HEK293 (cell line): ENCODE results near the gene CNN2.

Experiments
- BCL11A ChIP-seq: fragments of 450-650 bp; formaldehyde crosslinking; IDR thresholded peaks from 2 replicates; pipeline ENCODE4 v1.5.1; 2016; ENCODE audit warnings: low read depth, missing biosample characterization, missing genetic modification characterization
- GLIS1 ChIP-seq: fragments of 450-650 bp; formaldehyde crosslinking; IDR thresholded peaks from 2 replicates; pipeline ENCODE4 v1.5.1; 2016; ENCODE audit warnings: missing biosample characterization, missing genetic modification characterization
- INSM2 ChIP-seq: fragments of 450-650 bp; formaldehyde crosslinking; IDR thresholded peaks from 2 replicates; pipeline ENCODE4 v1.5.1; 2016; ENCODE audit warnings: missing biosample characterization, missing genetic modification characterization
- KLF10 ChIP-seq: fragments of 450-650 bp; IDR thresholded peaks from 2 replicates; pipeline ENCODE4 v1.5.1; 2018; ENCODE audit warnings: missing biosample characterization, mild to moderate bottlenecking, missing genetic modification characterization
- KLF16 ChIP-seq: fragments of 450-650 bp; formaldehyde crosslinking; IDR thresholded peaks from 2 replicates; pipeline ENCODE4 v1.5.1; 2017; ENCODE audit warnings: missing biosample characterization, missing genetic modification characterization
- KLF7 ChIP-seq: fragments of 450-650 bp; formaldehyde crosslinking; IDR thresholded peaks from 2 replicates; pipeline ENCODE4 v1.5.1; 2016; ENCODE audit warnings: missing biosample characterization, missing genetic modification characterization, borderline replicate concordance
- WT1 ChIP-seq: fragments of 450-650 bp; formaldehyde crosslinking; IDR thresholded peaks from 2 replicates; pipeline ENCODE4 v1.5.1; 2016; ENCODE audit warnings: missing biosample characterization, missing genetic modification characterization
- ZBTB11 ChIP-seq: fragments of 450-650 bp; formaldehyde crosslinking; conservative IDR thresholded peaks from 2 replicates; pipeline ENCODE4 v1.5.1; 2016; ENCODE audit warnings: low read depth, missing biosample characterization, missing genetic modification characterization
- ZBTB20 ChIP-seq: fragments of 450-650 bp; formaldehyde crosslinking; IDR thresholded peaks from 2 replicates; pipeline ENCODE4 v1.5.1; 2016; ENCODE audit warnings: missing biosample characterization, missing genetic modification characterization
- ZBTB8A ChIP-seq: fragments of 450-650 bp; formaldehyde crosslinking; IDR thresholded peaks from 2 replicates; pipeline ENCODE4 v1.5.1; 2016; ENCODE audit warnings: missing biosample characterization, missing genetic modification characterization
- ZFP69B ChIP-seq: fragments of 450-650 bp; formaldehyde crosslinking; IDR thresholded peaks from 2 replicates; pipeline ENCODE4 v1.5.1; 2016; ENCODE audit warnings: missing biosample characterization, missing genetic modification characterization
- ZIC2 ChIP-seq: fragments of 450-650 bp; formaldehyde crosslinking; IDR thresholded peaks from 2 replicates; pipeline ENCODE4 v1.5.1; 2016; ENCODE audit warnings: missing biosample characterization, missing genetic modification characterization
- ZNF324 ChIP-seq: fragments of 450-650 bp; formaldehyde crosslinking; IDR thresholded peaks from 2 replicates; pipeline ENCODE4 v1.5.1; 2016; ENCODE audit warnings: missing biosample characterization, missing genetic modification characterization
- ZNF341 ChIP-seq: fragments of 450-650 bp; formaldehyde crosslinking; IDR thresholded peaks from 2 replicates; pipeline ENCODE4; 2016; ENCODE audit warnings: low read depth, missing biosample characterization, missing genetic modification characterization
- ZNF394 ChIP-seq: fragments of 450-650 bp; formaldehyde crosslinking; IDR thresholded peaks from 2 replicates; pipeline ENCODE4 v1.5.1; 2016; ENCODE audit warnings: missing biosample characterization, missing genetic modification characterization, mild to moderate bottlenecking, moderate library complexity, borderline replicate concordance
- ZNF473 ChIP-seq: fragments of 450-650 bp; formaldehyde crosslinking; IDR thresholded peaks from 2 replicates; pipeline ENCODE4 v1.5.1; 2017; ENCODE audit warnings: missing biosample characterization, missing genetic modification characterization
- ZNF555 ChIP-seq: fragments of 450-650 bp; formaldehyde crosslinking; conservative IDR thresholded peaks from 2 replicates; pipeline ENCODE4 v1.5.1; 2017; ENCODE audit warnings: missing biosample characterization, mild to moderate bottlenecking, missing genetic modification characterization, inconsistent platforms
- ZNF580 ChIP-seq: fragments of 450-650 bp; formaldehyde crosslinking; IDR thresholded peaks from 2 replicates; pipeline ENCODE4 v1.5.1; 2016; ENCODE audit warnings: missing biosample characterization, missing genetic modification characterization
- ZNF747 ChIP-seq: fragments of 450-650 bp; formaldehyde crosslinking; IDR thresholded peaks from 2 replicates; pipeline ENCODE4 v1.5.1; 2016; ENCODE audit warnings: missing biosample characterization, missing genetic modification characterization
- ZNF76 ChIP-seq: fragments of 450-650 bp; formaldehyde crosslinking; IDR thresholded peaks from 2 replicates; pipeline ENCODE4; 2016; ENCODE audit warnings: low read depth, missing biosample characterization, missing genetic modification characterization, borderline replicate concordance
- TF ChIP-seq, protein P1 (sequence below): fragments of 450-650 bp; formaldehyde crosslinking; IDR thresholded peaks from 2 replicates; pipeline ENCODE4 v1.5.1; 2016; ENCODE audit warnings: missing biosample characterization, missing genetic modification characterization
- TF ChIP-seq, protein P2 (sequence below): fragments of 450-650 bp; formaldehyde crosslinking; IDR thresholded peaks from 2 replicates; pipeline ENCODE4 v1.5.1; 2017; ENCODE audit warnings: missing biosample characterization, missing genetic modification characterization
- TF ChIP-seq, protein P3 (sequence below): fragments of 450-650 bp; formaldehyde crosslinking; IDR thresholded peaks from 2 replicates; pipeline ENCODE4 v1.5.1; 2016; ENCODE audit warnings: missing biosample characterization, missing genetic modification characterization
- TF ChIP-seq, protein P4 (sequence below): fragments of 450-650 bp; formaldehyde crosslinking; IDR thresholded peaks from 2 replicates; pipeline ENCODE4 v1.5.1; 2016; ENCODE audit warnings: missing biosample characterization, missing genetic modification characterization

The CNN2 gene

DNA sequence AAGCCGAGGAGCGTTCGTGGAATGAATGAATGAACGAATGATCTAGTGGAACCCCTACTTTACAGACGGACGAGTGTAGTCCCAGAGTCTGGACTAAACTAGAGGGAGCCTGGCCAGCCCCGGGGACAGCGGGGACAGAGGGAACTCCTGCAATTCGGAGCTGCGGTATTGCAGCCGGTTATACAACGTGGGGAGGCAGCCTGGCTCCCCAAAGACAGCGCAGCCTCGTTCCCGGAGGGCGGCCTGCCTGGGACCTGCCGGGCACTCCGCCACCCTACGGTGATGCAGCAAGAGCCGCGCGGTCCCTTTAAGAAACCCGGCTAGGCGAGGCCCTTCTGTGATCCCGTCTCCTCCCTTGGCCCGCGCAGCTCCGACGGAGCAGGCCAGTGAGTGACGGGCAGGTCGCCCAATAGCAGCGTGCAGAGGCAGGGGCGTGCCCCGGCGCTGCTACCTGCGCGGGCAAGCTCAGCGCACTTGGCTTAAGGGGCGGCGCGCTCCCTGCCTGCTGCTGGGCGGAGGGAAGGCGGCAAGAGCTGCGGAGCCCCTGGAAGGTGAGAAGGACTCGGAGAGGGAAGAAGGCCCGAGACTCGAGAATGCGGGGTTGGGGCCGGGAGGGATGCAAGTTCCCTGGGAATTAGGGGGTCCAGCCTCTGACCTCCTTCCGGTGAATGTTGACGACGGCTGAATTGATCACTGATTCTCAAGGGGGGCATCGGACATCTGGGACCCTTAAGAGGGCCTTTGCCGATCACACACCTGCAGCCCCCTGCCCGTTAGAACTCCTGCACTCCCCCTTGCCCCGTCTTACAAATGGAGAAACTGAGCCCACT, 13.5 kb downstream of the CNN2 start, which contains the start of gene ABCA7 (continued):
- TF ChIP-seq INSM2 (tag by site-specific recombination) (0 out of 2 replicates have a peak, but pooled peaks have one; percentile 44), WT1 (no peak; the same call in 1 of the 2 replicates), ZBTB11 (tag by site-specific recombination) (peak; percentile 25; the same call in 1 of the 2 replicates), BCL11A (tag by site-specific recombination) (0 out of 2 replicates have a peak, but pooled peaks have one; percentile 13), GLIS1 (tag by site-specific recombination) (peak; percentile 66; the same call in 1 of the 2 replicates), KLF10 (peak; percentile 90), ZBTB8A (tag by site-specific recombination) (peak; percentile 90), ZNF555 (tag by site-specific recombination) (no peak), ZNF324 (tag by site-specific recombination) (no peak), ZNF473 (tag by site-specific recombination) (no peak), ZFP69B (tag by site-specific recombination) (0 out of 2 replicates have a peak, but pooled peaks have one; percentile 11), ZNF580 (tag by site-specific recombination) (no peak), ZNF341 (peak; percentile 88), ZNF747 (tag by site-specific recombination) (no peak), ZIC2 (tag by site-specific recombination) (peak; percentile 67; the same call in 1 of the 2 replicates), ZNF394 (tag by site-specific recombination) (no peak), ZBTB20 (tag by site-specific recombination) (peak; percentile 61; the same call in 1 of the 2 replicates), ZNF76 (tag by site-specific recombination) (peak; percentile 29; the same call in 1 of the 2 replicates), KLF16 (peak; percentile 97), KLF7 (tag by site-specific recombination) (peak; percentile 53; the same call in 1 of the 2 replicates)
- TF ChIP-seq, protein P1, sequence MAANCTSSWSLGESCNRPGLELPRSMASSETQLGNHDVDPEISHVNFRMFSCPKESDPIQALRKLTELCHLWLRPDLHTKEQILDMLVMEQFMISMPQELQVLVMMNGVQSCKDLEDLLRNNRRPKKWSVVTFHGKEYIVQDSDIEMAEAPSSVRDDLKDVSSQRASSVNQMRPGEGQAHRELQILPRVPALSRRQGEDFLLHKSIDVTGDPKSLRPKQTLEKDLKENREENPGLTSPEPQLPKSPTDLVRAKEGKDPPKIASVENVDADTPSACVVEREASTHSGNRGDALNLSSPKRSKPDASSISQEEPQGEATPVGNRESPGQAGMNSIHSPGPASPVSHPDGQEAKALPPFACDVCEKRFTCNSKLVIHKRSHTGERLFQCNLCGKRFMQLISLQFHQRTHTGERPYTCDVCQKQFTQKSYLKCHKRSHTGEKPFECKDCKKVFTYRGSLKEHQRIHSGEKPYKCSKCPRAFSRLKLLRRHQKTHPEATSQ: no peak
- TF ChIP-seq, protein P2, sequence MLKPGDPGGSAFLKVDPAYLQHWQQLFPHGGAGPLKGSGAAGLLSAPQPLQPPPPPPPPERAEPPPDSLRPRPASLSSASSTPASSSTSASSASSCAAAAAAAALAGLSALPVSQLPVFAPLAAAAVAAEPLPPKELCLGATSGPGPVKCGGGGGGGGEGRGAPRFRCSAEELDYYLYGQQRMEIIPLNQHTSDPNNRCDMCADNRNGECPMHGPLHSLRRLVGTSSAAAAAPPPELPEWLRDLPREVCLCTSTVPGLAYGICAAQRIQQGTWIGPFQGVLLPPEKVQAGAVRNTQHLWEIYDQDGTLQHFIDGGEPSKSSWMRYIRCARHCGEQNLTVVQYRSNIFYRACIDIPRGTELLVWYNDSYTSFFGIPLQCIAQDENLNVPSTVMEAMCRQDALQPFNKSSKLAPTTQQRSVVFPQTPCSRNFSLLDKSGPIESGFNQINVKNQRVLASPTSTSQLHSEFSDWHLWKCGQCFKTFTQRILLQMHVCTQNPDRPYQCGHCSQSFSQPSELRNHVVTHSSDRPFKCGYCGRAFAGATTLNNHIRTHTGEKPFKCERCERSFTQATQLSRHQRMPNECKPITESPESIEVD (tag by site-specific recombination): no peak
- TF ChIP-seq, protein P3, sequence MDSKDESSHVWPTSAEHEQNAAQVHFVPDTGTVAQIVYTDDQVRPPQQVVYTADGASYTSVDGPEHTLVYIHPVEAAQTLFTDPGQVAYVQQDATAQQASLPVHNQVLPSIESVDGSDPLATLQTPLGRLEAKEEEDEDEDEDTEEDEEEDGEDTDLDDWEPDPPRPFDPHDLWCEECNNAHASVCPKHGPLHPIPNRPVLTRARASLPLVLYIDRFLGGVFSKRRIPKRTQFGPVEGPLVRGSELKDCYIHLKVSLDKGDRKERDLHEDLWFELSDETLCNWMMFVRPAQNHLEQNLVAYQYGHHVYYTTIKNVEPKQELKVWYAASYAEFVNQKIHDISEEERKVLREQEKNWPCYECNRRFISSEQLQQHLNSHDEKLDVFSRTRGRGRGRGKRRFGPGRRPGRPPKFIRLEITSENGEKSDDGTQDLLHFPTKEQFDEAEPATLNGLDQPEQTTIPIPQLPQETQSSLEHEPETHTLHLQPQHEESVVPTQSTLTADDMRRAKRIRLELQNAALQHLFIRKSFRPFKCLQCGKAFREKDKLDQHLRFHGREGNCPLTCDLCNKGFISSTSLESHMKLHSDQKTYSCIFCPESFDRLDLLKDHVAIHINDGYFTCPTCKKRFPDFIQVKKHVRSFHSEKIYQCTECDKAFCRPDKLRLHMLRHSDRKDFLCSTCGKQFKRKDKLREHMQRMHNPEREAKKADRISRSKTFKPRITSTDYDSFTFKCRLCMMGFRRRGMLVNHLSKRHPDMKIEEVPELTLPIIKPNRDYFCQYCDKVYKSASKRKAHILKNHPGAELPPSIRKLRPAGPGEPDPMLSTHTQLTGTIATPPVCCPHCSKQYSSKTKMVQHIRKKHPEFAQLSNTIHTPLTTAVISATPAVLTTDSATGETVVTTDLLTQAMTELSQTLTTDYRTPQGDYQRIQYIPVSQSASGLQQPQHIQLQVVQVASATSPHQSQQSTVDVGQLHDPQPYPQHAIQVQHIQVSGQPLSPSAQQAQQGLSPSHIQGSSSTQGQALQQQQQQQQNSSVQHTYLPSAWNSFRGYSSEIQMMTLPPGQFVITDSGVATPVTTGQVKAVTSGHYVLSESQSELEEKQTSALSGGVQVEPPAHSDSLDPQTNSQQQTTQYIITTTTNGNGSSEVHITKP (tag by site-specific recombination): peak; percentile 98
- TF ChIP-seq, protein P4, sequence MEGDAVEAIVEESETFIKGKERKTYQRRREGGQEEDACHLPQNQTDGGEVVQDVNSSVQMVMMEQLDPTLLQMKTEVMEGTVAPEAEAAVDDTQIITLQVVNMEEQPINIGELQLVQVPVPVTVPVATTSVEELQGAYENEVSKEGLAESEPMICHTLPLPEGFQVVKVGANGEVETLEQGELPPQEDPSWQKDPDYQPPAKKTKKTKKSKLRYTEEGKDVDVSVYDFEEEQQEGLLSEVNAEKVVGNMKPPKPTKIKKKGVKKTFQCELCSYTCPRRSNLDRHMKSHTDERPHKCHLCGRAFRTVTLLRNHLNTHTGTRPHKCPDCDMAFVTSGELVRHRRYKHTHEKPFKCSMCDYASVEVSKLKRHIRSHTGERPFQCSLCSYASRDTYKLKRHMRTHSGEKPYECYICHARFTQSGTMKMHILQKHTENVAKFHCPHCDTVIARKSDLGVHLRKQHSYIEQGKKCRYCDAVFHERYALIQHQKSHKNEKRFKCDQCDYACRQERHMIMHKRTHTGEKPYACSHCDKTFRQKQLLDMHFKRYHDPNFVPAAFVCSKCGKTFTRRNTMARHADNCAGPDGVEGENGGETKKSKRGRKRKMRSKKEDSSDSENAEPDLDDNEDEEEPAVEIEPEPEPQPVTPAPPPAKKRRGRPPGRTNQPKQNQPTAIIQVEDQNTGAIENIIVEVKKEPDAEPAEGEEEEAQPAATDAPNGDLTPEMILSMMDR: peak; percentile 39; the same call in 1 of the 2 replicates
